AG08395 (cell line): ENCODE results near the gene RAB40B.
A peak's percentile ranks its signal among the peaks of the same experiment; 100 is the strongest.

Experiments
- DNase-seq: peaks from one replicate; pipeline ENCODE4 v3.0.0; 2012; ENCODE audit warnings: mixed read lengths, low spot score

RAB40B gene

GRCh38 chr17:82691714-82692113, 6.8 kb downstream of the RAB40B start:
- DNase-seq: no peak

GRCh38 chr17:82690786-82691489, 7.6 kb downstream of the RAB40B start:
- DNase-seq: no peak

- no peak for DNase-seq
These were observed 9.4 kb downstream of the RAB40B start for GRCh38 chr17:82689077-82689476.

- no peak for DNase-seq
These were observed 10.6 kb downstream of the RAB40B start for GRCh38 chr17:82687871-82688270.

- no peak for DNase-seq
These were observed 11.1 kb downstream of the RAB40B start for GRCh38 chr17:82687375-82687861.

- no peak for DNase-seq
These were observed 11.9 kb downstream of the RAB40B start for GRCh38 chr17:82686366-82687324.

GRCh38 chr17:82685291-82685690, 13.2 kb downstream of the RAB40B start:
- DNase-seq: no peak

GRCh38 chr17:82684228-82684841, 14.2 kb downstream of the RAB40B start:
- no peak for DNase-seq

- no peak for DNase-seq
These were observed 15.0 kb downstream of the RAB40B start for GRCh38 chr17:82683534-82683933.

GRCh38 chr17:82681547-82681946, 17.0 kb downstream of the RAB40B start:
- no peak for DNase-seq

GRCh38 chr17:82679586-82680465, 18.7 kb downstream of the RAB40B start:
- no peak for DNase-seq

GRCh38 chr17:82678265-82678891, 20.1 kb downstream of the RAB40B start:
- no peak for DNase-seq

- DNase-seq: no peak
These were observed 21.1 kb downstream of the RAB40B start for GRCh38 chr17:82677353-82677925.

GRCh38 chr17:82675476-82676245, 22.8 kb downstream of the RAB40B start:
- no peak for DNase-seq

- no peak for DNase-seq
These were observed 23.6 kb downstream of the RAB40B start for GRCh38 chr17:82674656-82675475.

- DNase-seq: no peak
These were observed 27.6 kb downstream of the RAB40B start for GRCh38 chr17:82670661-82671450.

GRCh38 chr17:82668631-82669099, 29.8 kb downstream of the RAB40B start:
- peak; percentile 65 for DNase-seq

- no peak for DNase-seq
These were observed 30.4 kb downstream of the RAB40B start for GRCh38 chr17:82668024-82668630.
